PFSK-1 (cell line): ENCODE data around the gene RNU5B-1.

ENCODE experiments used
- POLR2AphosphoS5 ChIP-seq: IDR thresholded peaks from 2 replicates; pipeline ENCODE4 v1.6.1; 2012; ENCODE audit warnings: low read depth, mild to moderate bottlenecking, control low read depth, low read length, moderate library complexity
- REST ChIP-seq, 2 experiments: IDR thresholded peaks; 2 replicates each; pipeline versions ENCODE4 v1.6.1 to v1.8.0; 2011 to 2012; ENCODE audit warnings: low read depth in 2 of 2, low read length in 2 of 2, control low read depth in 1 of 2, inconsistent platforms in 1 of 2, mild to moderate bottlenecking in 1 of 2, moderate library complexity in 1 of 2; ENCODE audit not compliant: insufficient read depth in 1 of 2

GRCh38 chr15:65331811-65332210, 27.3 kb downstream of the RNU5B-1 start:
- TF ChIP-seq REST (IDR thresholded peaks at IDR 0.05; ENCODE audit: insufficient read depth in 1 of 2, low read depth in 2 of 2, low read length in 2 of 2) (no peak), POLR2AphosphoS5 (no peak)
